GM12878 (cell line): Measurements from ENCODE around the gene TTLL8. TPM values are rescaled to one million over a fixed set of nuclear protein-coding genes. Genes with fewer than 3 reads are reported as not detected.

Experiments used
- ATF2 ChIP-seq: IDR thresholded peaks from 2 replicates; pipeline ENCODE4 v1.6.1; 2012; ENCODE audit warnings: low read length, inconsistent platforms
- ATF7 ChIP-seq: fragments of 450-650 bp; IDR thresholded peaks from 2 replicates; pipeline ENCODE4 v1.6.1; 2016; ENCODE audit warnings: low read depth, mild to moderate bottlenecking
- CBFB ChIP-seq: IDR thresholded peaks from 2 replicates; pipeline ENCODE4 v1.6.1; 2016; ENCODE audit warnings: antibody characterized with exemption, low read depth
- CREM ChIP-seq: IDR thresholded peaks from 2 replicates; pipeline ENCODE4 v1.6.1; 2014; ENCODE audit warnings: antibody characterized with exemption, low read depth
- FOXK2 ChIP-seq: fragments of 450-650 bp; IDR thresholded peaks from 2 replicates; pipeline ENCODE4 v1.6.1; 2017; ENCODE audit warnings: mild to moderate bottlenecking, moderate library complexity
- HSF1 ChIP-seq: fragments of 150-350 bp; IDR thresholded peaks from 2 replicates; pipeline ENCODE4 v1.6.1; 2014; ENCODE audit warnings: mild to moderate bottlenecking, low read depth, low read length
- IRF4 ChIP-seq: IDR thresholded peaks from 2 replicates; pipeline ENCODE4 v1.6.1; 2011; ENCODE audit warnings: low read depth, low read length
- MAX ChIP-seq: IDR thresholded peaks from 2 replicates; pipeline ENCODE4 v1.6.1; 2012; ENCODE audit warnings: low read depth, low read length, improper control_type of control experiment
- MLLT1 ChIP-seq: fragments of 450-650 bp; IDR thresholded peaks from 2 replicates; pipeline ENCODE4 v1.6.1; 2016; ENCODE audit warnings: mild to moderate bottlenecking
- NR2C1 ChIP-seq: fragments of 450-650 bp; IDR thresholded peaks from 2 replicates; pipeline ENCODE4 v1.6.1; 2017; ENCODE audit warnings: antibody characterized with exemption, mild to moderate bottlenecking, moderate library complexity
- NRF1 ChIP-seq: conservative IDR thresholded peaks from 2 replicates; pipeline ENCODE4 v1.6.1; 2011; ENCODE audit warnings: mild to moderate bottlenecking, low read depth, low read length, improper control_type of control experiment
- POLR2AphosphoS5 ChIP-seq: IDR thresholded peaks from 2 replicates; pipeline ENCODE4 v1.6.1; 2011; ENCODE audit warnings: mild to moderate bottlenecking, low read length, inconsistent platforms
- RBBP5 ChIP-seq: fragments of 200-600 bp; sonication (generic); conservative IDR thresholded peaks from 2 replicates; pipeline ENCODE4 v1.6.1; 2016
- WRNIP1 ChIP-seq: IDR thresholded peaks from 2 replicates; pipeline ENCODE4 v1.6.1; 2011; ENCODE audit warnings: low read depth, low read length, improper control_type of control experiment, borderline replicate concordance
- ZBTB11 ChIP-seq: fragments of 450-650 bp; formaldehyde crosslinking; IDR thresholded peaks from 2 replicates; pipeline ENCODE4 v1.5.0; 2022; ENCODE audit warnings: mild to moderate bottlenecking, missing genetic modification characterization
- ZNF687 ChIP-seq: fragments of 450-650 bp; IDR thresholded peaks from 2 replicates; pipeline ENCODE4 v1.6.1; 2017; ENCODE audit warnings: mild to moderate bottlenecking, moderate library complexity
- polyA plus RNA-seq, 11 experiments: library from polyadenylated mRNA; depleted of rRNA in 4 of 11; unstranded in 6 of 11; stranded (reverse) in 5 of 11; fragments of >200 nt; fragmentation: Nextera tagmentation in 4 of 11; fragmentation: Illumina TruSeq in 1 of 11; extraction: Ambion mirVana in 4 of 11; extraction: Trizol in 1 of 11; gene quantifications; 1 replicate in 1 of 11; 2 replicates in 10 of 11; pipeline versions ENCODE4 v1.2.1 to v1.2.3, GENCODE V29; 2011 to 2016; ENCODE audit warnings: inconsistent platforms in 2 of 11, missing spikeins in 2 of 11, low read depth in 1 of 11
- total RNA-seq, 4 experiments: library from RNA; depleted of rRNA in 3 of 4; stranded (reverse); fragments of >200 nt in 3 of 4; fragmentation: Illumina TruSeq in 1 of 4; extraction: Trizol in 1 of 4; gene quantifications; 2 replicates each; pipeline versions ENCODE4 v1.2.1 to v1.2.3, GENCODE V29; 2013 to 2021

Gene TTLL8
- total and polyA plus RNA-seq, 10 of the 15 experiments (the other 5 are each of a cell fraction or from before 2014, with no cell fraction given) = not detected

- peak; percentile 59; the same call in 1 of the 2 replicates for TF ChIP-seq ZNF687
- TF ChIP-seq IRF4 = no peak
- TF ChIP-seq CREM = 0 out of 2 replicates have a peak, but pooled peaks have one; percentile 14
- no peak for TF ChIP-seq RBBP5
- TF ChIP-seq NRF1 = no peak
- no peak for TF ChIP-seq CBFB
- no peak for TF ChIP-seq FOXK2
- TF ChIP-seq POLR2AphosphoS5 = peak; percentile 58; the same call in 1 of the 2 replicates
- TF ChIP-seq ATF2 = no peak
- peak; percentile 54; the same call in 1 of the 2 replicates for TF ChIP-seq ATF7
- TF ChIP-seq MLLT1 = 0 out of 2 replicates have a peak, but pooled peaks have one; percentile 42
- no peak for TF ChIP-seq ZBTB11 (CRISPR knock-in tag)
- peak; percentile 49; the same call in 1 of the 2 replicates for TF ChIP-seq MAX
- no peak for TF ChIP-seq WRNIP1
- no peak for TF ChIP-seq HSF1
- no peak for TF ChIP-seq NR2C1
Observed at GRCh38 chr22:50105208-50106100, 47.4 kb upstream of the TTLL8 start (continued).
